H54 (cell line): Measurements from ENCODE around the gene BMPR1B.
"Not testable (repeated sequence)": the region's sequence is repeated elsewhere in the genome, so short reads cannot be mapped to it uniquely, and the experiment has no call there.

Experiments used
- DNase-seq: peaks from one replicate; pipeline ENCODE4 v3.0.0; 2011; ENCODE audit warnings: low spot score, mixed read lengths; ENCODE audit not compliant: insufficient read length
- FAIRE-seq: peaks from 3 replicates; lab custom pipeline; 2011; peaks lifted over from hg19 to GRCh38; lab: Jason Lieb, UNC
- POLR2A ChIP-seq: IDR thresholded peaks from 2 replicates; pipeline ENCODE4 v1.6.1; 2011; ENCODE audit warnings: low read depth, mild to moderate bottlenecking, low read length

Gene BMPR1B

DNA sequence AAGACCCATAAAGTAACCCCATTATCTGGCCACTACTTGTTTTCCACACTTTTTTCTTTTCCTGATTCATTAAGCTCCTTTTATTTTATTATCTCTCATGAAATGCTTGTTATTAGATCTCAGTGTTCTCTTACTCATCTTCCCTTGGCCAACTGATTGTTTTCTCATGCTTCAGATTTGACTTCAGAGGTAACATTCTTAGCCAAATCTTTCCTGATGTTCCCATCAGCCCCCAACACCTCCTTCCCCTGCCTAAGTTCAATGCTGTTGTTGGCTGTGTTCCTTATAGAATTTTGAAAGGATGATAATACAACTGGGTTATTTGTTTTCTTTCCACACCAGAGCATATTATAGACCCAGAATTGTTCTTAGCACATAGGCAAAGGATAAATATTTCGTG, 75.6 kb downstream of the BMPR1B start:
- no peak for TF ChIP-seq POLR2A
- no peak for FAIRE-seq

DNA sequence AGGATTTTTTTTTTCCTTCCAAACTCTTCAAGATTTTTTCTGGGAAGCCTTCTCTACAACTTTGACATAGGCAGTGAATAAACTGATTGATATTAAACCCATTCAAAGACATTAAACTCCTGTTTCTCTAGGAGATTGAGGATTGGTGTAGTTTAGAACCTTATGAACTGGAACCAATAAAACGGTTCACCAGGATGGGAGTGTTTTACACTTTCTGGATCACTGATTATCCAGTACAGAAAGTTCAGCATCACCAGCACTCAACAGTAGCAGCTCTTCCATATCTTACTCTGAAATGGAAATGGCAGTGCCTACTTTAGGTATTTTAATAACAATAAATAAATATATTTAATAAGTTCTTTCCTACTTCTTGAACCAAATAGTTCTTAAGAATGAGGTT, 76.7 kb downstream of the BMPR1B start:
- DNase-seq: no peak
- TF ChIP-seq POLR2A: no peak
- no peak for FAIRE-seq

More for the DNA sequence above, 75.6 kb downstream of the BMPR1B start:
- DNase-seq: no peak

DNA sequence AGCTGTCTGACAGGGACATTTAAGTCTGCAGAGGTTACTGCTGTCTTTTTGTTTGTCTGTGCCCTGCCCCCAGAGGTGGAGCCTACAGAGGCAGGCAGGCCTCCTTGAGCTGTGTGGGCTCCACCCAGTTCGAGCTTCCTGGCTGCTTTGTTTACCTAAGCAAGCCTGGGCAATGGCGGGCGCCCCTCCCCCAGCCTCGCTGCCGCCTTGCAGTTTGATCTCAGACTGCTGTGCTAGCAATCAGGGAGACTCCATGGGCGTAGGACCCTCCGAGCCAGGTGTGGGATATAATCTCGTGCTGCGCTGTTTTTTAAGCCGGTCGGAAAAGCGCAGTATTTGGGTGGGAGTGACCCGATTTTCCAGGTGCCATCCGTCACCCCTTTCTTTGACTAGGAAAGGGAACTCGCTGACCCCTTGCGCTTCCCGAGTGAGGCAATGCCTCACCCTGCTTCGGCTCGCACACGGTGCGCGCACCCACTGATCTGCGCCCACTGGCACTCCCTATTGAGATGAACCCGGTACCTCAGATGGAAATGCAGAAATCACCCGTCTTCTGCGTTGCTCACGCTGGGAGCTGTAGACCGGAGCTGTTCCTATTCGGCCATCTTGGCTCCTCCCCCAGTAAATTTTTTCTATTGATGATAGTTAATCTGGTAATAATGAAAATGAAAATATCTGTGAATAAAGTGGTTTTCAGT, 83.6 kb downstream of the BMPR1B start:
- FAIRE-seq: not testable (repeated sequence)

DNA sequence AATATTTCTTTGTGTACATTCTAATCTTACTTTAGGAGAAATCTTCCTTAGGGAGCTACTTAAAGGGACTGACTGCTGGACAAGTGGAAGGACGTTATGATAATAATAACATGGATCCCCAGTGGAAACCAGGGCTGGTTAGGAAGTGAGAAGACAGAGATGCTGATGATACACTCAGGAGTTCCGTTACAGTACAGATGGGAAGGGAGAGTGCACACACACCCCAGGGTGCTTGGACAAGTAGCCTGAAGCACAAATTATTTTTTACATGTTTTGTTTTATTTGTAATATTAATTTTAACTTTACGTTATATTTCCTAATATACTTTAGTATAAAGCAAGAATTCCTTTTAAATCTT, 84.1 kb downstream of the BMPR1B start:
- DNase-seq: no peak
- no peak for FAIRE-seq
- no peak for TF ChIP-seq POLR2A

More for the DNA sequence above, 83.6 kb downstream of the BMPR1B start:
- DNase-seq: not testable (repeated sequence)

DNA sequence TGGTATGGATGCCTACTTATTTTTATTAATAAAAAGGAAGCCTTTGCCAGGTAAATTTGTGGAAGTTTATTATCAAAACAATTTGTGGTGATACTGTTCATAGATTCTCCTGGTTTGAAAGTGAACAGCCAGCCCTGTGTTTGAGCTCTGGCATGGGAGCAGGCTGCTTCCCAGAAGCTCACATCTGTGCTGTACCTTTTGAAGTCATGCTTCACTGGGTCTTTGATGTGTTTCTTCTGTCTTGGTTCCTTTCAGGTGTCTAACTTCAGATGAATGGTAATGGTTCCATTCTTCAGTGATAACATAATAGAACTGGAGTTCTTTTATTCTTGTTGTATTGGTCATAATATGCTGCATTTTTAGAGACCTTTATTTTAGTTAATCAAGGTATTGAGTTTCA, 85.5 kb downstream of the BMPR1B start:
- FAIRE-seq (no peak), DNase-seq (no peak)

DNA sequence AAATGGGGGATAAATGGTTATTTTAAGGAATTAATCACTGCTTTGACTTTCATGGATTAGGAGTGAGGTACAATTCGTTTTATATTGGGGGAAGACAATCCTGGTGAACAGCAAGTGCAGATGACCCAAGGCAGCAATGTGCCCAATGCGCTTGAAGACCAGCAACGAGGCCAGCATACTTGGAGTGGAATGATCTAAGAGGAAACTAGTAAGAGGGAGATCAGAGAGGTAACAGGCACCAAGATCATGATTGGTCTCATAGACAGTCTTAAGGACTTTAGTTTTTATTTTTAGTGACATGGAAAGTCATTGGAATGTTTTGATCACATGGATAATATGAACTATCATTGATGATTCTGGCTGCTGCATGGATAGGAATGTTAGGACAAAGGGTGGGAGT, 90.6 kb downstream of the BMPR1B start:
- DNase-seq (no peak), FAIRE-seq (no peak)
- TF ChIP-seq POLR2A: no peak

More for the DNA sequence above, 85.5 kb downstream of the BMPR1B start:
- TF ChIP-seq POLR2A: no peak

DNA sequence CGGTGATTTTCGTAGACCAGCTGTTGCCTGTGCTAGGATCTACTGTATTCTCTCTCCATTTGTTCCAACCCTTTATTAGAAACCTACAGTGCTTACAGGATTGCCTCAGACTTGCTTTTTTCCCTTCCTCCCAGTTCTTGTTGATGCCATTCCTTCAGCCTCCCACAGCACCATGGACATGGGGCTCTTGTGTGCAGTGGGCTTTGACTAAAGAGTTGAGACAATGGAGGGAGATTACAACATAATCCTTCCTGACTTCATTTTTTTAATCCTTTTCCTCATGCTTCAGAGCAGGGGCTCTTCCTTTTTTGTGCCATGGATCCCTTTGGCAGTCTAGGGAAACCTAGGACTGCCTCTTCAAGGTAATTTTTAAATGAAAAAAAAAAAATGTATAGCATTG, 92.1 kb downstream of the BMPR1B start:
- no peak for DNase-seq
- no peak for FAIRE-seq
- TF ChIP-seq POLR2A: no peak

DNA sequence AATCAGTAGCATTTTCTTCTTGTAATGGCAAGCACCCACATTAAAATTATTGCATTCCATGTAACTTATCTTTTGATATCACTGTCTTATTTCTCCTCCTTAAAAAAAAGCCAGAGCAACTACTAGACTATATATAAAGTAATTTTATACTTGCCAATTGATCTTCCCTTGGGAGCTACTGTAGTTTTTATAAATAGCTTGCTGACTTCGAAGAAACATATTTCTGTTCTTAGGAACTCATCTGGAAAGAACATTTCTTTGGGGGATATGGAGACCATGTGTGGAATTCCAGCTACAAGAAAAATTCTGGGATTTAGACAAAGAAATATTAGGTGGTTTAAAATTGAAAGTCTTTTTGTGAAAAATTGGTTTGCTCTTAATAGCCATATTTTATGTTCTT, 94.9 kb downstream of the BMPR1B start:
- no peak for DNase-seq
- TF ChIP-seq POLR2A: no peak
- FAIRE-seq: no peak

DNA sequence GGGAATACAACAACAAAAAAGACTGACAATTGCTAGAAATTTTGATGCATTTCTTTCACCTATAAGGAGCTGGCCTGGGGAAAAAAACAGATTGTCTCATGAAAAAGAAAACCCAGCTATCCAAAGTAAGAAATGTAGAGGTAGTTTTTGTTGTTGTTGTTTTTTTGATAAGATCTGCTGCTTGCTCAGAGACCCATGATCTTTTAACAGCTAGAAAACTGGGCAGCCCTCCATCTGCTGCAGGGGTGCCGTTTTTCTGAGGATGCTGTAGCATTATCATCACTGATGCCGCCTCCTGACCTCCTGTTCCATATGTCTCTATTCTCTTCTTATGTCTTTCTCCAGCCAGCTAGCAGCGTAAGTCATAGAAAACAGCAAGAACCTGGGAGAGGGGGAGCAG, 98.3 kb downstream of the BMPR1B start:
- DNase-seq (no peak), FAIRE-seq (no peak)
- TF ChIP-seq POLR2A: no peak

DNA sequence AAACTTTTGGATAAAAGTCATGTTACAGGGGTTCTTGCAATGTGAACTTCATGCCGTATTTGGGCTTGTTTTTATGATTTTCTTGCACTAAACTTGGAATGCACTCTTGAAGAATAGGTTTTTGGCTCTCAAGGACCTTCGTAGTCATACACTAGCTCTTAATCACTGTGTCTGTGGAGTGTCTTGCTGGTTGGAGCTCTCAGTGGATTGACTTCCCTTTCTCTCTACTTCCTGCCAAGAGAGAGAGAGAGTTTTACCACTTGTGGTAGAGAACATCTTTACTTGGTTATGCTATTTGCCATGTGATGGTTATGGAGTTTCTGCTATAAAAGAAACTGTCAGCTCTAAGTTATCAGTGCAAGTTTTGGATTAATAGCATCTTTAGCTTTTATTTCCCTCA, 112.4 kb downstream of the BMPR1B start:
- FAIRE-seq (no peak), DNase-seq (no peak)
- TF ChIP-seq POLR2A: no peak

DNA sequence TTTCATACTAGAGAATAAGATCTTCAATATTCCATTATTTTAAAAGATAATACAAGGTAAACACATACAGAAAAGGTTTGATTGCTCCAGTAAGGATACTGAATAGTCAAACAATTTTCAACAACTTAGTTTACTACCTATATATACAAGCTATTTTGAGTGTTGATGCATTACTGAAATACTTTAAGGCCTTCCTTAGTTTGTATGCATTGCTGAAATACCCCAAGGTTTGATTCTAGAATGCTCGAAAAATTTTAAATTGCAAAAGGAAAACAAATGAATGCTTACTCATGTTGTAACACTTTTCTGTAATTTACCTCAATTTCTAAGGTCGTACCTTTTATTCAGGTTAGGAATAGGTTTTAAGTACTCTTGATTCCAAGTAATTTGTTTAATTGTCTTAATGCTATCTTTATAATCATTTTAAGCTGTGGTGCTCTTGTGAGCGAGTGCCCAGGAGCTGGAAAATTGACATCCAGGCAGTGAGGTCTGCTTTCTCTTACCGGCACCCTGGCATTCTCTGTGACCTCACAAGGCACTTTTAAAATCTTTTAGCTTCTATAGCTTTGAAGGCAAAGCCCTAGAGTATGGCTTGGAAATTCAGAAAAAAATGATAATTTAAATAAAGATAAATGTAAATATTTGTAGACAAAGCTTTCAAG, 114.0 kb downstream of the BMPR1B start:
- no peak for DNase-seq
- no peak for TF ChIP-seq POLR2A
- FAIRE-seq: no peak

DNA sequence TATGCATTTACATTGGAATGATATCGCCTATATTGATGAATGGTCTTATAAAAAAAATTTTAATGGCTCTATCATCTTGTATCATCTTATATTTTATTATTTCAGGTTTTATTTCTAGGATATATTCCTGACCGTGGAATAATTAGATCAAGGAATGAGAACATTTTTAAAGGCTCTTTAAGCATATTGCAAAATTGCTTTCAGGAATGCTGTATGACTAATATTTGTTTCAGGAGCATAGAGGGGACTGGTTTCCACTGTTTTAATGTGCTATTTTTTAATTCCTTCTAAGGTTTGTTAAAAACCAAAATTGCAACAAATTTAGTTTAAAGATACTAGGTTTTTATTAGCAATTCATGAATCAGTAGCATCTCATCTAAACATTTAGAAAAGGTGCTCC, 120.2 kb downstream of the BMPR1B start:
- DNase-seq (no peak), FAIRE-seq (no peak)
- no peak for TF ChIP-seq POLR2A

DNA sequence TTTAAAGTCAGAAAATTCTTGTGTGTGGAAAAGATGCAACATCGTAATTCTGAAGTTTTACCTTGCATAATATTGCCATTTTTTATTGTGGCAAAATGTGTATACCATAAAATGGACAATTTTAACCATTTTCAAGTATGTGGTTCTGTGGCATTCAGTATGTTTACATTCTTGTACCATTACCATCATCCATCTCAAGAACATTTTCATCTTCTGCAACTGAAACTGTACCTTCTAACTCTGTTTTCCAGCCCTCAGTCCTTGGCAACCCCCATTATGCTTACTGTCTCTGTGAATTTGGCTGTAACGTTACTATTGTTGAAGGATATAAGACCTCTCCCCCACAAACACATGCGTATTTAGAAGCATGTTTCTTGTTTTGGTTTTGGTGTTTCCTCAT, 123.2 kb downstream of the BMPR1B start:
- TF ChIP-seq POLR2A: no peak
- FAIRE-seq (no peak), DNase-seq (no peak)

DNA sequence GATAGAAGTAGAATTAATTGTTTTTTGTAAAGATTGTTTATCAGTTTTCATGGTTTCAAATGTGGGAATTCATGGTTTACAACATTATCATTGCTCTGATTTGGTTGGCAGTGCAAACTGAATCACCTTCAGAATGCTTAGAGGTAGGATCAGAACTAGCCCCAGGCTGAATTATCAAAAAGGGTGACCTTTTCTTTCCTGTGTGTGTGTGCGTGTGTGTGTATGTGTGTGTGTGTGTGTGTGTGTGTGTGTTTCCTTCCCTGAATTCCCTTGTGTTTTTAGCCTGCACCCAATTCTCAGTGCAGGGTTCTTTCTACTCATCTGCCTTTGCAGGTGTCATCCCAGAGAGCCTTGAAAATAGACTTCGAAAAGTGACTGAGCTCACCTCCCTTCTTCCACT, 125.0 kb downstream of the BMPR1B start:
- FAIRE-seq: no peak
- TF ChIP-seq POLR2A: no peak
- no peak for DNase-seq

DNA sequence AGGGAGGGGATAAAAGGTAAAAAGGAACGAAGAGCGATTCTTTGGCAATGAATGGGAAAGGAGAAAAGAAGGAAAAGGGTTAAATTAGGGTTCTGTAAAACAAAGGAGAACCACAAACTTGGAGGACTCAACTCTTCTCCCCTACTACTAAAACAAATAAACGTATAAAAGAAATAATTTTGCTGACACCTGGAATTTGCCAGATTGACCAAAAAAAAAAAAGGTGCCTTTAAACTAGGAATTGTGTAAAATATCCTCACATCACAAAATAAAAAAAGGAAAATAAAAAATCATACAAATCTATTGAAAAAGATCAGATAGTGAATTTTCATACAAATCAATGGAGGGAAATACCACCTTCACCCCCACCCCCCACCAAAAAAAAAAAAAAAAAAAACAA, 129.3 kb downstream of the BMPR1B start:
- DNase-seq (no peak), FAIRE-seq (no peak)
- no peak for TF ChIP-seq POLR2A
